GM18498 (cell line): ENCODE measurements around the gene SLC11A1.

Experiments
- ATAC-seq: cut with Tn5 transposase; IDR thresholded peaks from one replicate; pipeline ENCODE4 v1.9.1; 2021; ENCODE audit warnings: mild to moderate bottlenecking, moderate library complexity; ENCODE audit not compliant: unreplicated experiment

Gene SLC11A1, protein sequence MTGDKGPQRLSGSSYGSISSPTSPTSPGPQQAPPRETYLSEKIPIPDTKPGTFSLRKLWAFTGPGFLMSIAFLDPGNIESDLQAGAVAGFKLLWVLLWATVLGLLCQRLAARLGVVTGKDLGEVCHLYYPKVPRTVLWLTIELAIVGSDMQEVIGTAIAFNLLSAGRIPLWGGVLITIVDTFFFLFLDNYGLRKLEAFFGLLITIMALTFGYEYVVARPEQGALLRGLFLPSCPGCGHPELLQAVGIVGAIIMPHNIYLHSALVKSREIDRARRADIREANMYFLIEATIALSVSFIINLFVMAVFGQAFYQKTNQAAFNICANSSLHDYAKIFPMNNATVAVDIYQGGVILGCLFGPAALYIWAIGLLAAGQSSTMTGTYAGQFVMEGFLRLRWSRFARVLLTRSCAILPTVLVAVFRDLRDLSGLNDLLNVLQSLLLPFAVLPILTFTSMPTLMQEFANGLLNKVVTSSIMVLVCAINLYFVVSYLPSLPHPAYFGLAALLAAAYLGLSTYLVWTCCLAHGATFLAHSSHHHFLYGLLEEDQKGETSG

GRCh38 chr2:218381916-218382366, at the start of gene SLC11A1:
Gene SLC11A1 (plus strand): TSS chr2:218382273. CDS start chr2:218382369, 96 bp downstream.
- ATAC-seq: no peak

DNA sequence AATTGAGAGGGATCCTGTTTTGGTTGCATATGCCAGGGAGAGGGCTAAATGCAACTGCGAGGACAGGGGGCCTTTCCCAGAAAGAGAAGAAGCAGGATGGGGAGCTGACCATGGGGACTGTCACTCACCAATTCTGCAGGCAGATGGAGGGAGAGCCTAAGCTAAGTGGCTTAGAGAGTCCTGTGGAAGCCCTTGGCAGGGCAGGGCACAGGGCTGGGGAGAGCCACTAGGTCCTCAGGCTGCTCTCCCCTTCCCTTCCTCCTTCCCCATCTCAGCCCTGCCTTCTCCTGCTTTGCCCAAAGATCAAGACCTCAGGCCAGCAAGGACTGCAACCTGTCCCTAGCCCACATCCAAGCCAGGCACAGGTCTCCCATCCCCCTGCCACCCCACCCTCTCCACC, 49.8 kb upstream of the SLC11A1 start:
- no peak for ATAC-seq

- no peak for ATAC-seq
Measured at GRCh38 chr2:218332920-218333645, 49.0 kb upstream of the SLC11A1 start.

DNA sequence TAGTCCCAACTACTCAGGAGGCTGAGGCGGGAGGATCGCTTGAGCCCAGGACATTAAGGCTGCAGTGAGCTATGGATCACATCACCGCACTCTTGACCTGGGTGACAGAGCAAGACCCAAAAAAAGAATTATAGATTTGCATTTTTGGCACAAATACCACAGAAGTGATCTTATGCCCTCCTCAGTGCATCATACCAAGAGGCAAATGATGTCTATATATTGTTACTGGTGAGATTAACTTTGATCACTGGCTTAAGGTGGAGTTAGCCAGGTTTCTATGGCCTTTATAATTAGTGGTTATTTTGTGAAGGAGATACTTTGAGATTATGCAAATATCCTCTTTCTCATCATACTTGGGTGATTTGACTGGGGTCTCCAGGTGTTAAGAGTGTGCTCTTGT, 47.5 kb upstream of the SLC11A1 start:
- no peak for ATAC-seq

- ATAC-seq: no peak
Measured at GRCh38 chr2:218340656-218341055, 41.4 kb upstream of the SLC11A1 start.

DNA sequence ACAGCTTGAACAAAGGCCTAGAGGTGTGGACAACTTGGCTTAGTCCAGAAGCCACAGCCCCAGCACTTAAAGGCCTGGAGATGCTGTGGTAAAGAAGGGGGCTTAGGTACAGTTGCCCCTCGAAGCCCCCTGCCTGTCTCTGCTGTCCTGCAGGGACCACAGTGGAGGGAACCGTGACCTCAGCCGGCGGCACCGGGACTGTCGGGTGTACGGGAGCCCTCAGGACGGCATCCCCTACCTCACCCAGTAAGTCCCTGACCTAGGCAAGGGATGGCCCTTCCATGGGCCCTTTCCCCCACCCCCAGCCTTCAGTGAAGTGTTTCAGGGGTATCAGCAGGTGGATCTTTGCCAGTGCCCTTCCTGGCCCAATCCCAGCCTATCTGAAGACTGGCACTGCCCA, 40.7 kb upstream of the SLC11A1 start:
- no peak for ATAC-seq

GRCh38 chr2:218342837-218343236, 39.2 kb upstream of the SLC11A1 start:
- ATAC-seq: no peak

DNA sequence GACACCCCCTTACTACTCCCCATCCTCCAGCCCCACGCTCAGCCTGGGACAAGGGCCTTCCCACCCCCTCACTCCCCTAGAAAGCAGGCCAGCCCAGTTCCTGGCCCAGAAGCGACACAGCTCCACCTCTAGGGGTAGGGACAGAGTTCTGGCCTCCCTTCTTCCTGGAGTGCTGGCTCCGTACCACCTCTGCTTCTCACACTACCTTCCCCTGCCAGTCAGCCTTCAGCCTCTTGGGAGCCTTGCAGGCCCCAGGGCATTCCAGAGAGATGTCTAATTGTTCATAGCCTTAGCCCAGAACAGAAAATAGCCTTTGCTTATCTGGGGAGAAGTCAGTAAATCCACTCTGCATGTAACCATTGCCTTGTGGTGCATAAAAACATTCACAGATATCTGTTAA, 38.5 kb upstream of the SLC11A1 start:
- no peak for ATAC-seq

GRCh38 chr2:218344090-218344754, 37.9 kb upstream of the SLC11A1 start:
- no peak for ATAC-seq

- no peak for ATAC-seq
Measured at GRCh38 chr2:218344755-218345417, 37.2 kb upstream of the SLC11A1 start.

DNA sequence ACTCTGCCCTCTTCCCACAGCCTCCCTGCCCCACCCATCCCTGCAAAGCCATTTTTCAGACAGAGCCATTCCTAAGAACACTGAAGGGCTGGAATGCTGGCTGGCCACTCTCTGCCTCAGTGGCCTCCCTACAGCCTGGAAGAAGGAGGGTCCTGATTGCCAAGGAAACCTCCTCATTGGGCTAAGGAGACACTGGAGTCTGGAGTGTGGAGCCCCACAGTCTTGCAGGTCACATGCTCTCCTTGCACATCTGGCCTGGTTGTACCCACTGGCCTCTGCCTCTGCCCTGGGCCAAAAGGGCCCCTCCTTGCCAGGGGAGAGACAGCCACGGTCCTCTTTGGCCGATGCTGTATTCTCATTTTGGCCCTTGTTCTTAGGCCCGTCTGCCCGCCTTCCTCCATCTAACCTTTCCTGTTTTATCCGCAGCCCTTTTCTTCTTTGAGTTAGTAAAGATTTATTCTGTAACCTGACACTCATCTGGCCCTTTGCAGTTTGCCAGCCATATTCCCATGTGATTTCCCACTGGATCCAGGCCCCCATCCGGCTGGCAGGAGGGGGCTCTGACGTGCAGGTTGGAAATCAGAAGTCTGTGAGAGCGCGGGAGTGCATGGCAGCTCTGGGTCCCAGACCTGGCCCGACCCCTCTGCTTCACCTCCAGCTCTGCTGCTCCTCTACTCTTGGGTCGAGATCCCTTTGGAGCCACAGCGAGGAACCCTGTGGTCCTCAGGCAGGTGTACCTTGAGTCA, 36.4 kb upstream of the SLC11A1 start:
- ATAC-seq: no peak

- ATAC-seq: no peak
Measured at GRCh38 chr2:218347172-218347571, 34.9 kb upstream of the SLC11A1 start.

GRCh38 chr2:218354045-218354444, 28.0 kb upstream of the SLC11A1 start:
- no peak for ATAC-seq

GRCh38 chr2:218354850-218355443, 27.1 kb upstream of the SLC11A1 start:
- no peak for ATAC-seq

- ATAC-seq: no peak
Measured at GRCh38 chr2:218357236-218358177, 24.6 kb upstream of the SLC11A1 start.

GRCh38 chr2:218360453-218360852, 21.6 kb upstream of the SLC11A1 start:
- ATAC-seq: no peak

DNA sequence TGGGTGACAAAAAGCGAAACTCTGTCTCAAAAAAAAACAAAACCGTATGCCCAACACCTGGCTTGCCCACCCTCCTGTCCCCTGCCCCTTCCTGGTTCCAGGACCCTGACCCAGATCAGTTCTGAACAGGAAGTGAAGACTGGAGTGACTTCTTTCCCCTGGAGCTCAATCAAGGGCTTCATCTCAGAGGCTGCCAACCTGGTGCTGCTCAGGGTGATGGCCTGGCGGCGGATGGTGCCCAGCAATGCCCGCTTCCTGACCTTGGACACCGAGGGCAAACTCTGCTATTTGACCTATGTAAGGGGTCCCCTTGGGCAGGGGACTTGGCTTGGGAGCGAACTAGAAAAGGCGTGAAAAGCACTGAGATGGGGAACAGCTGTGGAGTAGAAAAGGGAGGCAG, 19.5 kb upstream of the SLC11A1 start:
- no peak for ATAC-seq

DNA sequence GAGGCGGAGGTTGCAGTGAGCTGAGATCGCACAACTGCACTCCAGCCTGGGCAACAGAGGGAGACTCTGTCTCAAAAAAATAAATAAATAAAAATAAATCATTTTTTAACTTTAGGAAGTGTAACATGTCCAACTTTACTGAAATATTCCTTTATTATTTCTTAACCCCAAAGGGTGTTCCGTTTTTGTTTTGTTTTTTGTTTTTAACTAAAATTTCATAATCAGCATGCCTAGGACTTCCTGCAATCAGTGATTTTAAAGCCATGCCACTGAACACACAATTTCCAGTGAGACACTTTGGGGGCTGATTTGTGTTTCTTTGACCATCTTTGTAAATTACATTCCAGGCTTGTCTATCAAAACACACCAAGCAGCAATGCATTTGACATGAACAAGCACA, 18.3 kb upstream of the SLC11A1 start:
- no peak for ATAC-seq

DNA sequence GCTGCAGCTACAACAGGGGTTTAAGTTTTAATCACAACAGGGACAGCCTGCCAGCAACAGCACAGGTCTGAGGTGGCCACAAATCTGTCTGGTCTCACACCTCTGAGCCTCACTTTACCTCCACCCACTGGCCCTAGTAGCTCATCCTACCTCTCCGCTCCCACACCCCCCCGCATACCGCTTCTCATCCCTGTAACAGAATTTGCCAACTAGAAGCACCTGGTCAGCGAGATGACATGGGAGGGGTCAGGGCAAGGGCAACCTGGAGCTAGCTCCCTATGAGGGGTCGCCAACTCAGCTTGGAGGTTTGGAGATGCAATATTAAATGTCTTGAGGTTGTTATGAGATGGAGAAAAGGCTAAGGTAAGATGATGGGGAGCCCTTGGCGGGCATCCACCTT, 17.9 kb upstream of the SLC11A1 start:
- ATAC-seq: no peak
